Small intestine (tissue), 7 donors: ENCODE data around the gene SERPINB6. TPM values are rescaled to one million over a fixed set of nuclear protein-coding genes. Genes with fewer than 3 reads are reported as not detected.

ENCODE experiments used
- DNase-seq, 2 donors: peaks; one replicate each; pipeline versions ENCODE4 v3.0.0 to v3.0.0-alpha.2; 2013
- FAIRE-seq: peaks from 2 replicates; lab custom pipeline; 2012; peaks lifted over from hg19 to GRCh38; lab: Jason Lieb, UNC
- H3K27ac ChIP-seq, 3 donors: one replicate each; pipeline ENCODE4 v1.5.1; 2013; ENCODE audit warnings: low read length in 2 of 3, mild to moderate bottlenecking in 2 of 3, control low read depth in 1 of 3, inconsistent platforms in 1 of 3, low read depth in 1 of 3, moderate library complexity in 1 of 3
- H3K27me3 ChIP-seq, 3 donors: one replicate each; pipeline ENCODE4 v1.6.1; 2013; ENCODE audit warnings: low read length in 3 of 3, inconsistent platforms in 1 of 3; ENCODE audit not compliant: control insufficient read depth in 3 of 3, insufficient read depth in 3 of 3
- H3K36me3 ChIP-seq, 3 donors: one replicate each; pipeline ENCODE4 v1.6.1; 2013; ENCODE audit warnings: low read length in 3 of 3, inconsistent platforms in 1 of 3, low read depth in 1 of 3, mild to moderate bottlenecking in 1 of 3, moderate library complexity in 1 of 3; ENCODE audit not compliant: control insufficient read depth in 3 of 3, insufficient read depth in 2 of 3
- H3K4me1 ChIP-seq, 3 donors: one replicate each; pipeline ENCODE4 v1.6.1; 2013; ENCODE audit warnings: low read length in 2 of 3, inconsistent platforms in 1 of 3, low read depth in 1 of 3, mild to moderate bottlenecking in 1 of 3, moderate library complexity in 1 of 3; ENCODE audit not compliant: control insufficient read depth in 3 of 3, insufficient read depth in 2 of 3
- H3K4me3 ChIP-seq, 3 donors: one replicate each; pipeline ENCODE4 v1.5.1; 2013; ENCODE audit warnings: low read length in 3 of 3, control low read depth in 1 of 3, inconsistent platforms in 1 of 3, low read depth in 1 of 3, mild to moderate bottlenecking in 1 of 3, moderate library complexity in 1 of 3
- H3K9me3 ChIP-seq, 2 donors: one replicate each; pipeline ENCODE4 v1.6.1; 2013; ENCODE audit warnings: low read depth in 1 of 2, low read length in 1 of 2; ENCODE audit not compliant: control insufficient read depth in 2 of 2, insufficient read depth in 1 of 2
- WGBS, 3 donors: extraction: QIAGEN DNeasy Blood & Tissue Kit; methylation state at CpG; one replicate each; pipeline ENCODE4 v1.1.7; 2013; 5-methylcytosine and 5-hydroxymethylcytosine counted together
- polyA plus RNA-seq, 4 donors: library from polyadenylated mRNA; stranded (reverse) in 3 of 4; unstranded in 1 of 4; fragments of 200-250 nt in 3 of 4; fragments of 120-200 nt in 1 of 4; gene quantifications; one replicate each; pipeline versions ENCODE4 v1.2.1 to v1.2.3, GENCODE V29; 2013
- donor health status: healthy with polysubstance abuse.
- donor health status: control.
- donor health status: control.
- donor health status: Bipolar disorder and iron deficiency.
- donor health status: healthy.

Gene SERPINB6
- polyA plus RNA-seq, 4 donors: 280 to 539 (median 418) TPM

GRCh38 chr6:2899596-2899995, 71.8 kb downstream of the SERPINB6 start:
- peaks cover 0 to 22% (median 0%) of the 10 kb centered on the region in 3 donors for H3K36me3 ChIP-seq
- 65 to 83% (median 81%) methylated on average over 6 of the region's 6 CpGs for WGBS, 3 donors
- no peak overlapping the region for H3K27ac ChIP-seq
- FAIRE-seq (no peak), DNase-seq (no peak)
- no peaks in the 10 kb centered on the region for H3K9me3 ChIP-seq
- H3K4me3 ChIP-seq: no peak overlapping the region
- H3K4me1 ChIP-seq: peaks cover 0 to 9% (median 5%) of the 10 kb centered on the region in 3 donors
- H3K27me3 ChIP-seq: no peaks in the 10 kb centered on the region

Other genes with a start within 250 kb of the SERPINB6 start
- gene MYLK4, start 220.6 kb downstream of the SERPINB6 start, polyA plus RNA-seq: under 1 TPM; under 0.01 to 0.37 (median 0.32) TPM
- 10 to 100 TPM; 35.1 to 52.2 (median 43.6) TPM for gene WRNIP1, start 206.2 kb downstream of the SERPINB6 start, polyA plus RNA-seq
- 100 to 1,000 TPM; 116 to 226 (median 161) TPM for gene SERPINB1, start 129.7 kb downstream of the SERPINB6 start, polyA plus RNA-seq
- gene SERPINB9, start 68.3 kb downstream of the SERPINB6 start, polyA plus RNA-seq: 10 to 100 TPM in 1 of 4 donors, 1 to 10 TPM in 2, under 1 TPM in 1; 0.22 to 13.8 (median 2.4) TPM
- gene NQO2, start 28.3 kb upstream of the SERPINB6 start, polyA plus RNA-seq: 10 to 100 TPM; 23.2 to 84.5 (median 58.9) TPM
- gene RIPK1, start 96.9 kb upstream of the SERPINB6 start, polyA plus RNA-seq: 10 to 100 TPM; 14.4 to 31.1 (median 29.5) TPM
- gene BPHL, start 147.1 kb upstream of the SERPINB6 start, polyA plus RNA-seq: 100 to 1,000 TPM in 1 of 4 donors, 10 to 100 TPM in 3; 20.4 to 171 (median 94.2) TPM
- 10 to 100 TPM; 39.7 to 97.1 (median 67.0) TPM for gene TUBB2A, start 186.0 kb upstream of the SERPINB6 start, polyA plus RNA-seq